ENCODE results near the gene MAP4K4.

The MAP4K4 gene

GRCh38 chr2:101844055-101844635 is 146.6 kb downstream of the MAP4K4 start:
- FAIRE-seq: no peak

DNA sequence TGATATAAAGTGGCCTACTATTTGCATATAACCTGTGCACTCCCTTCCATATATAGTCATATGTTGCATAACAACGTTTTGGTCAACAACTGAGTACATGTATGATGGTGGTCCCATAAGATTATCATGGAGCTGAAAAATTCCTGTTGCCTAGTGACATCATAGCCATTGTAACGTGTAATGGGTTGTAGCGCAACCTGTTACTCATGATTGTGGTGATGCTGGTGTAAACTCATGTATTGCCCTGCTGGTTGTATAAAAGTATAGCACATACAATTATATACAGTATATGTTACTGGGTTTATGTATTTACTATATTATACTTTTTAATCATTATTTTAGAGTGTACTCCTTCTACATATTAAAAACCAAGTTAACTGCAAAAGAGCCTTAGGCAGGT is 149.5 kb downstream of the MAP4K4 start:
- FAIRE-seq: no peak

- FAIRE-seq: no peak
Observed at GRCh38 chr2:101847661-101848339, 150.3 kb downstream of the MAP4K4 start.

- FAIRE-seq: no peak
Observed at GRCh38 chr2:101848769-101849410, 151.4 kb downstream of the MAP4K4 start.

GRCh38 chr2:101850450-101850849 is 152.9 kb downstream of the MAP4K4 start:
- FAIRE-seq: no peak

DNA sequence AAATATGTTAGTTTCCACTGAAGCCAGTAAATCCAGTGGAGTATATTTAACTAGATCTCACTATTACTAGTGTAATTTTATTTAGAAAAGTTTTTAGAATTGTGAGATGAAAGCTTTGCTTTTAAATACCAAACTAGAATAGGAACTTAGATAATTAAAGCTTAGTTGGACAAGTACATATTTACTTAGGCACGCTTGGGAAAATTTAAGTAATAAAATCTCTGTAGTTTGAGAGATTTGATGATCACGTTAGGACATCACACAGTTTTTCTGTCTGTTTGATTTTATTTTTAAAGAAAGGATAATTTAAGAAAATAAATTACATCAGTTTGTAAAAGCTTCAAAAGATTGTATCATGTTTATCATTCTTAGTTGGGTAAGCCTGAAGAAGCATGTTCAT is 153.5 kb downstream of the MAP4K4 start:
- no peak for FAIRE-seq

- no peak for FAIRE-seq
Observed at GRCh38 chr2:101852824-101853223, 155.3 kb downstream of the MAP4K4 start.

DNA sequence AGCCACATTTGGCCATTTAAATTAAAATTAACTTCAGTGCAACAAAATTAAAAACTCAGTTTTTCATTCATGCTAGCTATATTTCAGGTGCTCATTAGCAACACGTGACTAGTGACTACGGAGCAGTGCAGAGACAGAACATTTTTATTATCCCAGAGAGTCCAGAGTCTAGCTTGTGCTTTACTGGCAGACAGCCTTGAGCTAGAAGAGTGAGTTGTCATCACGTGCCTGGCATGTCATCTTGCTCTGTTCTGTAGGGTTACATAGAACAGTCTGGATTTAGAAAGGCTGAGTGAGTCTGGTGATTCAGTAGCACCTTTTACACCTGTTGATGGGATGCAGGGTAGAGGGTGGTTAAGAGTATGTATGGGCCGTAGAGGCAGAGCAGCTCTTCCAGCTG is 157.4 kb downstream of the MAP4K4 start:
- FAIRE-seq: no peak

DNA sequence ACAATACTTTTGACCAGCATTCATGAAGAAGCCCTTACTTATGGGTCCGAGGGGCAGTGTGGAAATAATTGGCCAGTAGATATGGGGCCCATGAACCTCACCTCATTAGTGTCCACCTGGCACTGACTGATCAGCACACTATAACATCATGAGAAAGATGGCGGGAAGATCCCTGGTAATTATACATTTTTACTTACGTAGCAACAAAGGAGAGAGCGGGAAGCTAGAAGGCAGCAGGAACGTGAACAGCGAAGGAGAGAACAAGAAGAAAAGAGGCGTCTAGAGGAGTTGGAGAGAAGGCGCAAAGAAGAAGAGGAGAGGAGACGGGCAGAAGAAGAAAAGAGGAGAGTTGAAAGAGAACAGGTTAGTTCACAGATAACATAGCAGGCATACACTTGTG is 158.3 kb downstream of the MAP4K4 start:
- no peak for FAIRE-seq

DNA sequence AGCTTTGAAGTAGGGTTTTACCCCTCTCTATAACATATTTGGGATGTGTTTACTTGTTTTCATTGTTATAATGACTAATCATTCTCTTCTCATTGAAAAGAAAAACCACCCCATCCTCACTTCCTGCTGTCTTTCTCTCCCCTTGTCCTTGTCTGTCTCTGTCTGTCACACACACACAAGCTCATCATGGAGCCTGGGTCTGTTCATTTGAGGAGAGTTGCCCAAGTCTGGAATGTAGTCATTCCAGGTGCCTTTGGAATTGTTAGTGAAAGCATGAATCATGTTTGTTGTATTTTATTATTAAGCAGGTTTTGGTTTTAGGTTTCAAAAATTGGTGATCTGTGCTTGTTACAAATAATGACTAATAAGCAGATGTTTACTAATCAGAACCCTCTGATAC is 160.7 kb downstream of the MAP4K4 start:
- no peak for FAIRE-seq

DNA sequence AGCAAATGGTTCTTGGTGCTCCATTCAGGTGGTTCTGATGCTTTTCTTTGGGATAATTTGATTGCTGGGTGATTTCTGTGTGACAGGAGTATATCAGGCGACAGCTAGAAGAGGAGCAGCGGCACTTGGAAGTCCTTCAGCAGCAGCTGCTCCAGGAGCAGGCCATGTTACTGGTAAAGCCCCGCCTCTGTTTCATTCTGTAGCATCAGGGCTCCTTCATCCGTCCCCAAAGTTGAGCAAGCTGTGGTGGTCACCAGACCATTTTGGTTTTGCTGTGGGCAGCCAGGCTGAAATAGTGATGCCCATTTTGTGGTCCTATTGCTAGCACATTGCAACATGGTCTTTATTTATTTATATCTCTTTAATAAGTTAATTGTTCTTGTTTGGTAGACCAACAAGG is 161.4 kb downstream of the MAP4K4 start:
- no peak for FAIRE-seq

DNA sequence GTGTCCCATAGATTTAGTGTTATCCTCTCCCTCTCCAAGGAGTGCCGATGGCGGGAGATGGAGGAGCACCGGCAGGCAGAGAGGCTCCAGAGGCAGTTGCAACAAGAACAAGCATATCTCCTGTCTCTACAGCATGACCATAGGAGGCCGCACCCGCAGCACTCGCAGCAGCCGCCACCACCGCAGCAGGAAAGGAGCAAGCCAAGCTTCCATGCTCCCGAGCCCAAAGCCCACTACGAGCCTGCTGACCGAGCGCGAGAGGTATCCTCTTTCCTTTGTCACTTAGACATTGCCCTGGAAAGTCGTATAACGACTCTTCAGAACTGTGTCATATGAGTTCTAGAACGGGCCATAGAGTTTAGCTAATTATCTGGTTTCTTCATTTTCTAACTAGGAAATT is 162.1 kb downstream of the MAP4K4 start:
- no peak for FAIRE-seq

DNA sequence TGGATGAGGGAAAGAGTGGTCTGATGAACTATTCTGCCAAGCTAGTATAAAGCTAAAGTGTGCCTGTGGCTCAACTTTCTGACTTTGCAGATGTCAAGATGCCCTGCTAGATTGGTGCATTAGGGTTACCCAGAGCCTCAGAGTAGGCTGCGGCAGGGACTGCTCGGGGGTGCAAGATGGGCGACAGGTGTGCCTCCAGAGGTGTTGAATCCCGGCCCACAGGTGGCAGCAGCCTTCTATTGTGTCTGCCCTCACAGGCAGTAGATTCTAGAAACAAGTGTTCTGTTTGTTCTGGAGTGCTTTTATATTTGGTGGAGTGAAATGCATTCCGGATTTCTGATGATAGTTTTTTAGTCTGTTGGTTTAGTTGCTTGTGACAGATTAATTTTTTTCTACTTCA is 162.7 kb downstream of the MAP4K4 start:
- FAIRE-seq: no peak

- FAIRE-seq: no peak
Observed at GRCh38 chr2:101860782-101861181, 163.3 kb downstream of the MAP4K4 start.

DNA sequence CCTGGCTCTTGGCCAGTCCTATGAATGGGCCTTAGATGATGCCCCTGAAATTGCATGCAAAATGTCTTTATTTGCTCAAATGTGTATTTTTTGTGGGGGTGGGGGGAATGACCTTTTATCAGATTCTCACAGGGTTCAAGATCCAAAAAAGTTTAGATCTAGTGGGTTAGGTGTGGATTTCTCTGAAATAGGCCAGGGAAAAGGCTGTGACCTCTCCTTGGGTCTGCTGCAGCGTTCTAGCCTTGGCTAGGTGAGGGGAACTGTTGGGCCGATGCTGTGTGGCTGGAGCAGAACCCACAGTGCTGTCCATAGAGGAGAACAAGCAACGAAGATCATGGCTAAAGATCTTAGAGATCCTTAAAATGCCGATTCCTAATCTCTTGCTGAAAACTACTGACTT is 163.9 kb downstream of the MAP4K4 start:
- FAIRE-seq: no peak

DNA sequence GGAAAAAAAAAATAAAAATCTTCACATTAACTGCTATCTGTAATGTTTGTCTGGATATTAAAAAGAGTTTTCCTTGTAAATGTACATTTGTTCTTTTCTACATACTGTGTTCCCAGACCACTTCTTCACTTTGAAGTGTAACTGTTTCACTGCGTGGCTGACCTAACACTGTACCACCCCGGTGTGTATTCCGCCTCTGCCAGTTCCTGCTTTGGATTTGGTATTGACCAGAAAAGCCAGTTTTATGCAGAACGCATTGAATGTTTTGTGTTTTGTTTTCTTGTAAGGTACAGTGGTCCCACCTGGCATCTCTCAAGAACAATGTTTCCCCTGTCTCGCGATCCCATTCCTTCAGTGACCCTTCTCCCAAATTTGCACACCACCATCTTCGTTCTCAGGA is 166.0 kb downstream of the MAP4K4 start:
- FAIRE-seq: no peak

DNA sequence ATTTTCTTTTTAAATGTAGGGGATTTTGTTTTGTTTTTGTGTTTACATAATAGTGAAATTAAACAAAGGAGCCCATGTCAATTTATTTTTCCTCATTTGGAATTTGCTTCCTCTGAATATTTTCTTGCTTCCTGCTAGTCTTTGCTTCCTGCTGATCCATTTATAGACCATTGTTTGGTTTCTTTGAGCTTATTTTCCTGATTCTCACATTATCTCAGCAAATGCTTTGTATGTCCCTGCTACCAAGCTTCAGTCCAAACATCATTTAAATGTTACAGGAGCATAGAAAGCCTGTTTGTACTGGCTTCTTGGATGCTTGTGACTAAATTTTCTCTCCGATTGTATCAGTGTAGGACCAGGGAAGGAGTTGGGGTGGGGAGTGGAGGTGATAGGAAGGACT is 166.9 kb downstream of the MAP4K4 start:
- no peak for FAIRE-seq

GRCh38 chr2:101868525-101868924 is 171.0 kb downstream of the MAP4K4 start:
- FAIRE-seq: no peak

DNA sequence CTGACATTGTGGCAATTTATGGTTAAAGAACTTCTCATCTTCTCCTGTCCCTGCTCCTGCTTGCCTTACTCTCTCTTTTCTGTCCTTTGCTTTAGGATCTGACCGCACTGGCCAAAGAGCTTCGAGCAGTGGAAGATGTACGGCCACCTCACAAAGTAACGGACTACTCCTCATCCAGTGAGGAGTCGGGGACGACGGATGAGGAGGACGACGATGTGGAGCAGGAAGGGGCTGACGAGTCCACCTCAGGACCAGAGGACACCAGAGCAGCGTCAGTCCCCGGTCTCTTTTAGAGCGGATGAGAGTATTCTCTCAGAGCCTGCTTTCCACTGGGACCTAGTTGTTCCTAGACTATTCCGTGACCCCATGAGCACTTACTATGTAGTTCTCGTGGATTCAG is 172.0 kb downstream of the MAP4K4 start:
- no peak for FAIRE-seq

DNA sequence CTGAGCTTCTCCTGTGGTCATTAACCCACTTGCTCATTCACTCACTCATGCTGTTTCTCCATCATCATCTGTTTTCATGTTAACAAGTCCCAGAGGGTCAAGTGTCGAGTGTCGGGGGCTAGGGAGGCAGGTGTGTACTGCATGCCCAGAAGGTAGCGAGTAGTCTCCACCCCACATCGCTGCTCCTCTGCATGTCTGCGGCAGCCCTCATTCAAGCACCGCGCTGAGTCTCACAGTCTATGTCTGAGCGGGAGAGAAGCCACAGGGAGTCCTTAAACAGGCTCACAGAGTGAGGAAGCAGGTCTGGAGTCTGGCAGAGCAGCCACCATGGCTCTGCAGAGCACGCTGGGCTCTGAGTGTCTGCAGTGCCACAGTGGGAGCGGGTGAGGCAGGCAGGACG is 172.9 kb downstream of the MAP4K4 start:
- FAIRE-seq: no peak

DNA sequence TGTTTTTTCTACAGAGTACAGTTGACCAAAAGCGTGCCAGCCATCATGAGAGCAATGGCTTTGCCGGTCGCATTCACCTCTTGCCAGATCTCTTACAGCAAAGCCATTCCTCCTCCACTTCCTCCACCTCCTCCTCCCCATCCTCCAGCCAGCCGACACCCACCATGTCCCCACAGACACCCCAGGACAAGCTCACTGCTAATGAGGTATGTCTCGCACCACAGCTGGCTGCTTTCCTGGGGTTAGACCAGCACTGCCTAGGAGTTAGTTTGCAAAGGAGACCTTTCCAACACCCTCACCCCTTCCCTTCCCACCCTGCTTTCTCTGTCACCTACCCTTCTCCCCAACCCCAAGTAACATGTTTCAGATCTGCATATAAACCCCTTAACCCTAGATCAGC is 174.0 kb downstream of the MAP4K4 start:
- FAIRE-seq: no peak

DNA sequence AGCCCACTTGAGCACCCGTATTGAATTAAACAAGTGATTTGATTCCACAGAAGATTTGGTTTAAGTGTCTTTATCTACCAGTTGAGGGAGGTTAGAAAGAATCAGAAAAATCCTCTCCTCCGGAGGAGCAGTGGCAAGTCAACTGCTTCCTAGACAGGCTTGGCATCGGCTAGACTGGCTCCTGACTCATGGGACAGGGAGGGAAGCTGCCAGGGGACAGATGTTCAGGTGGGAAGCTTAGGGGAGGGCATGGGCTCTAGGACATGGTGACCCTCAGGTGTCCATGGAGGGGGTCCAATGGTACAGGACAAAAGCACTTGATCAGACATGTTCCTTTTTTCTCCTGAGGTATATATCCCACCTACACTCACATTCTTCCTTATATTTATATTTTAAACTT is 175.0 kb downstream of the MAP4K4 start:
- FAIRE-seq: no peak

- FAIRE-seq: no peak
Observed at GRCh38 chr2:101873543-101873942, 176.0 kb downstream of the MAP4K4 start.

GRCh38 chr2:101874069-101874468 is 176.6 kb downstream of the MAP4K4 start:
- no peak for FAIRE-seq

DNA sequence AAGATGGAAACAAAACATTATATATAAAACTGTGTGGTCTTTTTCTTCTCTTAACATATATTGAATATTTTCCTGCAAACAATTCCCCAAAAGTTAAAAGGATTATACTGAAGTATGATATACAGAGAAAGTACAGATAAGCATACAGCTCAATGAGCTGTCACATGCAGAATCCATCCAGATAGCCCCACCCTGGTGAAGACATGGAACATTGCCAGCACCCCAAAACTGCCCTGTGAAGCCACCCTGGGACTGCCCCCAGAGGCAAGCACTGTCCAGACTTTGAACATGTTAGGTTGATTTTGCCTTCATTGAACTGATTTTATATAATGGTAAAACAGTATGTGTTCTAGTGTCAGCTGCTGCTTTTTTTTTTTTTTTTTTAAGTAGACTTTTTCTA is 182.0 kb downstream of the MAP4K4 start:
- FAIRE-seq: no peak

All from G401.6 (cell line).